Measurements from ENCODE around the gene NOXO1.

- TF ChIP-seq CTCF (IDR thresholded peaks at IDR 0.05; ENCODE audit: poor library complexity) (no peak), EZH2phosphoT487 (IDR thresholded peaks at IDR 0.05; ENCODE audit: low read depth, severe bottlenecking, unreplicated experiment) (no peak)
Measured at GRCh38 chr16:1985466-1986150, 4.3 kb upstream of the NOXO1 start.
